A549 treated with RU486 at 1 μM for 4 hours (cell line): ENCODE results near the gene SELENOM. TPM values are rescaled to one million over a fixed set of nuclear protein-coding genes. Genes with fewer than 3 reads are reported as not detected.

ENCODE experiments used
- total RNA-seq: library from RNA; stranded (reverse); fragments of 200-300 nt; extraction: Qiagen RNA extraction; gene quantifications from 5 replicates; pipeline ENCODE4 v1.2.3, GENCODE V29; 2022; ENCODE audit warnings: low read depth

The SELENOM gene, protein sequence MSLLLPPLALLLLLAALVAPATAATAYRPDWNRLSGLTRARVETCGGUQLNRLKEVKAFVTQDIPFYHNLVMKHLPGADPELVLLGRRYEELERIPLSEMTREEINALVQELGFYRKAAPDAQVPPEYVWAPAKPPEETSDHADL
- 50.3 to 77.3 TPM (median 70.7 TPM) in 5 replicates for total RNA-seq

GRCh38 chr22:31107178-31107893 lies at the start of gene SELENOM:
SELENOM (minus strand) TSS chr22:31107568; CDS start chr22:31107505, 63 bp downstream.

DNA sequence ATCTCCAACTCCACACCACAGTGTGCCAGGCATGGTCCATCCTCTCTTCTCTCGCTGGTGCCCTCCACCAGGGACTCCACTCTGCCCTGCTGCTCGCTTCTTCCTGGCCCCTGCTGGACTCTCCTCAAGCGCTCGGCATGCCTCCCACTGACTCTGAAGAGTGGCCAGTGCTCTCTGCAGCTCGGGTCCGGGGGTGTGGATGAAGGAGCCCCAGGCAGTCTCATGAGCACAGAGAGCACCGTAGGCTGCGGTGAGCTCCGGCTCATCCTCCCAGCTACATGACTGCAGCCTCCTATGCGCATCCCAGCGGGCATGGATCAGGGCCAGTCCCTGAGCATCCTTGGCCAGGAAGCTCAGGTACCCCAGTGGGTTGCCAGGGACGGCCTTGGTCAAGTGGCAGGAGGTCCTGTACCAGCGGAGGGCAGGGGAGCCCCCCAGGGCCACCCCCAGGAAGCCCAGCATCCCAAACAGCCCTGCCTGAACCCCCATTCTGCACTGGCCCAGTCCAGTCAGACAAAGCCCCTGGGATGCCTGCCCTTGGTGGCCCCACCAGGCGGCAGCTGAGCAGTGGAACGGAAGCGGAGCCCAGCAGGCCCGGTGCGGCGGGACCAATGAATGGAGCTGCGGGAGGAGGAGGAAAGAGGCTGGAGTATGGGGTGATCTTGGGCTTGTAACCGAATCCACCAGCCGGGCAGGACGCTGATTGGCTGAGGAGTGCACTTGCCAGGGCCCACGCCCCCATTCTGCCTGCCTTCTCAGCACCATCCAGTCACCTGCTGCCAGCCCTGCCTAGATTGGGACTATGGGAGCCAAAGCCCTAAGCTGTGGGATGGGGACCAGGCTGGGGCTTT lies 32.7 kb upstream of the SELENOM start, which contains the start of gene PLA2G3:
Gene PLA2G3 (minus strand): TSS at position 643 of the 851 bp plus-strand sequence. CDS start 154 bp downstream, at position 489.

DNA sequence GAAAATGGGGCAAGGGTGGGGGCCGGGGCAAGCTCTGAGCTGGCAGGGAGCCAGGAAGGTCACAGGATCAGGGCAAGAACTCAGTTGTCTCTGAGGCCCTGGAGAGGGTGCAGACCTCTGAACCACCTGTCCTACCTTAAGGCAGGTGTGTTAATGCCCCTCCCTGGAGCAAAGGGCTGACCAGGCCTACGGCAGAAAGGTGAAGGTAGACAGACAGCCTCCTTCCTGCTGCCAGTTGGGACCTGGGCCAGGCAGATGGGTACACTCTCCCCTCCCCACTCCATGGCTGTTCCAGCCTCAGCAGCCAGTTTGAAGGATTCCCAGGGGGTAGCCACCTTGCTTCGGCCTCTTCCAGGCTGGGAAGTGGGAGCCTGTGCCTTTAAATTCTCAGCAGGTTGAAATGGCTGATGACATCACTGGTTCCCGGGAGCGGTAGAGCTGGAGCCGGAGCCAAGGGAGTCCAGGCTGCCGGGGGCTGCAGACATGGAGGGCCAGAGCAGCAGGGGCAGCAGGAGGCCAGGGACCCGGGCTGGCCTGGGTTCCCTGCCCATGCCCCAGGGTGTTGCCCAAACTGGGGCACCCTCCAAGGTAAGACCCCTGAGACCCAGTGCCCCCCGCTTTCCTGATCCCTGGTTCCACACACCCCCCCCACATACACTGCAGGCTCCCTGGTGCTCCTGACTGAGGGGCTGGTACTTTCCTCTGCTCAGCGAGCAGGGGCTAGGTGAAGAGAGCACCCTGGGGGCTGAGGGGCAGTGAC lies 15.3 kb upstream of the SELENOM start, which contains the start of gene INPP5J:
Gene INPP5J (plus strand): TSS at position 435 of the 760 bp plus-strand sequence. CDS start 49 bp downstream, at position 484.

GRCh38 chr22:31080848-31081649 lies 26.3 kb downstream of the SELENOM start, which contains the start of gene SMTN:
SMTN (plus strand) TSS chr22:31081318; CDS start chr22:31083259, 1,941 bp downstream.

Other genes starting within 250 kb of the SELENOM start
- 11.0 to 15.8 TPM (median 14.8 TPM) in 5 replicates for gene MORC2, start 138.8 kb downstream of the SELENOM start, total RNA-seq
- gene TUG1, start 138.3 kb downstream of the SELENOM start, total RNA-seq: 18.2 to 31.5 TPM (median 30.5 TPM) in 5 replicates
- gene SMTN, start 26.2 kb downstream of the SELENOM start, total RNA-seq: 22.6 to 33.1 TPM (median 31.3 TPM) in 5 replicates
- 0.51 to 0.77 TPM (median 0.65 TPM) in 5 replicates for gene INPP5J, start 15.4 kb upstream of the SELENOM start, total RNA-seq
- not detected in 5 replicates for gene PLA2G3, start 32.9 kb upstream of the SELENOM start, total RNA-seq
- gene RNF185, start 52.6 kb upstream of the SELENOM start, total RNA-seq: 23.2 to 25.0 TPM (median 24.0 TPM) in 5 replicates
- 7.3 to 9.1 TPM (median 8.0 TPM) in 5 replicates for gene LIMK2, start 104.7 kb upstream of the SELENOM start, total RNA-seq
- gene PIK3IP1, start 184.9 kb upstream of the SELENOM start, total RNA-seq: 1.0 to 1.8 TPM (median 1.3 TPM) in 5 replicates
- 17.0 to 22.1 TPM (median 20.8 TPM) in 5 replicates for gene PATZ1, start 238.8 kb upstream of the SELENOM start, total RNA-seq